Prostate gland (tissue), 2 donors: ENCODE results near the gene AUTS2.

ENCODE experiments used
- POLR2A ChIP-seq: fragments of 450-650 bp; IDR thresholded peaks from one replicate; pipeline ENCODE4 v1.6.1; 2016; ENCODE audit warnings: antibody characterized with exemption, mild to moderate bottlenecking
- POLR2AphosphoS5 ChIP-seq: sonication (generic); formaldehyde crosslinking; IDR thresholded peaks from one replicate; pipeline ENCODE4 v1.6.1; 2017; ENCODE audit warnings: antibody characterized with exemption
- TF ChIP-seq, protein P1 (sequence below), 4 experiments: fragments of 200-600 bp in 2 of 4; fragments of 450-650 bp in 2 of 4; sonication (generic) in 2 of 4; IDR thresholded peaks; 1 replicate in 3 of 4; 2 replicates in 1 of 4; pipeline ENCODE4 v1.5.1; 2016 to 2019; ENCODE audit warnings: antibody characterized with exemption in 4 of 4, mild to moderate bottlenecking in 2 of 4, moderate library complexity in 2 of 4

- TF ChIP-seq, protein P1, sequence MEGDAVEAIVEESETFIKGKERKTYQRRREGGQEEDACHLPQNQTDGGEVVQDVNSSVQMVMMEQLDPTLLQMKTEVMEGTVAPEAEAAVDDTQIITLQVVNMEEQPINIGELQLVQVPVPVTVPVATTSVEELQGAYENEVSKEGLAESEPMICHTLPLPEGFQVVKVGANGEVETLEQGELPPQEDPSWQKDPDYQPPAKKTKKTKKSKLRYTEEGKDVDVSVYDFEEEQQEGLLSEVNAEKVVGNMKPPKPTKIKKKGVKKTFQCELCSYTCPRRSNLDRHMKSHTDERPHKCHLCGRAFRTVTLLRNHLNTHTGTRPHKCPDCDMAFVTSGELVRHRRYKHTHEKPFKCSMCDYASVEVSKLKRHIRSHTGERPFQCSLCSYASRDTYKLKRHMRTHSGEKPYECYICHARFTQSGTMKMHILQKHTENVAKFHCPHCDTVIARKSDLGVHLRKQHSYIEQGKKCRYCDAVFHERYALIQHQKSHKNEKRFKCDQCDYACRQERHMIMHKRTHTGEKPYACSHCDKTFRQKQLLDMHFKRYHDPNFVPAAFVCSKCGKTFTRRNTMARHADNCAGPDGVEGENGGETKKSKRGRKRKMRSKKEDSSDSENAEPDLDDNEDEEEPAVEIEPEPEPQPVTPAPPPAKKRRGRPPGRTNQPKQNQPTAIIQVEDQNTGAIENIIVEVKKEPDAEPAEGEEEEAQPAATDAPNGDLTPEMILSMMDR (IDR thresholded peaks at IDR 0.05): no peak
- TF ChIP-seq POLR2AphosphoS5 (no peak), POLR2A (no peak)
Measured at GRCh38 chr7:70681469-70682350, 1083.4 kb downstream of the AUTS2 start.
